ENCODE results near the gene DEPDC1B.

Gene DEPDC1B

GRCh38 chr5:60672693-60673264 is 27.2 kb downstream of the DEPDC1B start:
- no peak for DNase-seq
- Histone ChIP-seq H3K4me1 (ENCODE audit: insufficient read depth, low read length) (no peaks in the 10 kb centered on the region), H3K4me2 (ENCODE audit: insufficient read depth, low read length) (no peak overlapping the region)

GRCh38 chr5:60671899-60672692 is 27.9 kb downstream of the DEPDC1B start:
- no peak overlapping the region for H3K27ac ChIP-seq (ENCODE audit: low read length)
- TF ChIP-seq CTCF (IDR thresholded peaks at IDR 0.05; ENCODE audit: borderline replicate concordance, extremely low read depth, low read length, poor library complexity, severe bottlenecking) (no peak), EZH2 (IDR thresholded peaks at IDR 0.05; ENCODE audit: borderline replicate concordance, low read depth, low read length, severe bottlenecking) (no peak)
- peaks cover 43% of the 10 kb centered on the region for H4K20me1 ChIP-seq (ENCODE audit: insufficient read depth, low read length)
- H3K27me3 ChIP-seq (ENCODE audit: insufficient read depth, low read length, poor library complexity): no peaks in the 10 kb centered on the region
- ATAC-seq (ENCODE audit: insufficient read depth, low read depth) (no peak), DNase-seq (no peak)
- no peaks in the 10 kb centered on the region for H3K4me1 ChIP-seq (ENCODE audit: insufficient read depth, low read length)
- H3K4me2 ChIP-seq (ENCODE audit: insufficient read depth, low read length): no peak overlapping the region
- H3K79me2 ChIP-seq (ENCODE audit: insufficient read depth, low read length): peaks cover 68% of the 10 kb centered on the region
- no peaks in the 10 kb centered on the region for H3K9me3 ChIP-seq (ENCODE audit: insufficient read depth, low read length, severe bottlenecking)
- H3K4me3 ChIP-seq (ENCODE audit: low read depth in 1 of 2, low read length in 2 of 2): no peak overlapping the region
- H3K36me3 ChIP-seq (ENCODE audit: insufficient read depth, low read length): peaks cover 10% of the 10 kb centered on the region; the same call in 1 of the 2 replicates
- H2AFZ ChIP-seq (ENCODE audit: low read depth, low read length): no peak overlapping the region
- H3K9ac ChIP-seq (ENCODE audit: low read depth, low read length): no peak overlapping the region

More at GRCh38 chr5:60672693-60673264, 27.2 kb downstream of the DEPDC1B start:
- Histone ChIP-seq H3K9me3 (ENCODE audit: insufficient read depth, low read length, severe bottlenecking) (no peaks in the 10 kb centered on the region), H3K27me3 (ENCODE audit: insufficient read depth, low read length, poor library complexity) (no peaks in the 10 kb centered on the region), H3K27ac (ENCODE audit: low read length) (no peak overlapping the region), H3K9ac (ENCODE audit: low read depth, low read length) (no peak overlapping the region), H4K20me1 (ENCODE audit: insufficient read depth, low read length) (peaks cover 46% of the 10 kb centered on the region), H2AFZ (ENCODE audit: low read depth, low read length) (no peak overlapping the region), H3K4me3 (ENCODE audit: low read depth in 1 of 2, low read length in 2 of 2) (no peak overlapping the region), H3K79me2 (ENCODE audit: insufficient read depth, low read length) (peaks cover 75% of the 10 kb centered on the region), H3K36me3 (ENCODE audit: insufficient read depth, low read length) (peaks cover 10% of the 10 kb centered on the region; the same call in 1 of the 2 replicates)
- TF ChIP-seq EZH2 (IDR thresholded peaks at IDR 0.05; ENCODE audit: borderline replicate concordance, low read depth, low read length, severe bottlenecking) (no peak), CTCF (IDR thresholded peaks at IDR 0.05; ENCODE audit: borderline replicate concordance, extremely low read depth, low read length, poor library complexity, severe bottlenecking) (no peak)
- ATAC-seq (ENCODE audit: insufficient read depth, low read depth): no peak

- Histone ChIP-seq H2AFZ (ENCODE audit: low read depth, low read length) (no peak overlapping the region), H3K27me3 (ENCODE audit: insufficient read depth, low read length, poor library complexity) (no peaks in the 10 kb centered on the region), H4K20me1 (ENCODE audit: insufficient read depth, low read length) (peaks cover 39% of the 10 kb centered on the region), H3K4me3 (ENCODE audit: low read depth in 1 of 2, low read length in 2 of 2) (no peak overlapping the region), H3K9ac (ENCODE audit: low read depth, low read length) (no peak overlapping the region), H3K9me3 (ENCODE audit: insufficient read depth, low read length, severe bottlenecking) (no peaks in the 10 kb centered on the region), H3K27ac (ENCODE audit: low read length) (no peak overlapping the region), H3K4me2 (ENCODE audit: insufficient read depth, low read length) (no peak overlapping the region), H3K4me1 (ENCODE audit: insufficient read depth, low read length) (no peaks in the 10 kb centered on the region), H3K36me3 (ENCODE audit: insufficient read depth, low read length) (peaks cover 20% of the 10 kb centered on the region), H3K79me2 (ENCODE audit: insufficient read depth, low read length) (peaks cover 70% of the 10 kb centered on the region)
- DNase-seq (no peak), ATAC-seq (ENCODE audit: insufficient read depth, low read depth) (no peak)
- TF ChIP-seq EZH2 (IDR thresholded peaks at IDR 0.05; ENCODE audit: borderline replicate concordance, low read depth, low read length, severe bottlenecking): no peak
Measured at GRCh38 chr5:60670749-60671148, 29.2 kb downstream of the DEPDC1B start.

GRCh38 chr5:60668686-60669304 is 31.2 kb downstream of the DEPDC1B start:
- TF ChIP-seq CTCF (IDR thresholded peaks at IDR 0.05; ENCODE audit: borderline replicate concordance, extremely low read depth, low read length, poor library complexity, severe bottlenecking): peak; percentile 66
- TF ChIP-seq EZH2 (IDR thresholded peaks at IDR 0.05; ENCODE audit: borderline replicate concordance, low read depth, low read length, severe bottlenecking): no peak
- Histone ChIP-seq H3K79me2 (ENCODE audit: insufficient read depth, low read length) (peaks cover 55% of the 10 kb centered on the region), H3K4me1 (ENCODE audit: insufficient read depth, low read length) (no peaks in the 10 kb centered on the region), H3K9me3 (ENCODE audit: insufficient read depth, low read length, severe bottlenecking) (no peaks in the 10 kb centered on the region), H3K27ac (ENCODE audit: low read length) (no peak overlapping the region), H3K9ac (ENCODE audit: low read depth, low read length) (no peak overlapping the region), H3K36me3 (ENCODE audit: insufficient read depth, low read length) (peaks cover 20% of the 10 kb centered on the region), H4K20me1 (ENCODE audit: insufficient read depth, low read length) (peaks cover 29% of the 10 kb centered on the region), H3K4me3 (ENCODE audit: low read depth in 1 of 2, low read length in 2 of 2) (no peak overlapping the region), H3K4me2 (ENCODE audit: insufficient read depth, low read length) (no peak overlapping the region), H3K27me3 (ENCODE audit: insufficient read depth, low read length, poor library complexity) (no peaks in the 10 kb centered on the region), H2AFZ (ENCODE audit: low read depth, low read length) (no peak overlapping the region)
- no peak for DNase-seq
- no peak for ATAC-seq (ENCODE audit: insufficient read depth, low read depth)

Data from DND-41 (cell line).